Measurements from ENCODE around the gene ZNRF3.

DNA sequence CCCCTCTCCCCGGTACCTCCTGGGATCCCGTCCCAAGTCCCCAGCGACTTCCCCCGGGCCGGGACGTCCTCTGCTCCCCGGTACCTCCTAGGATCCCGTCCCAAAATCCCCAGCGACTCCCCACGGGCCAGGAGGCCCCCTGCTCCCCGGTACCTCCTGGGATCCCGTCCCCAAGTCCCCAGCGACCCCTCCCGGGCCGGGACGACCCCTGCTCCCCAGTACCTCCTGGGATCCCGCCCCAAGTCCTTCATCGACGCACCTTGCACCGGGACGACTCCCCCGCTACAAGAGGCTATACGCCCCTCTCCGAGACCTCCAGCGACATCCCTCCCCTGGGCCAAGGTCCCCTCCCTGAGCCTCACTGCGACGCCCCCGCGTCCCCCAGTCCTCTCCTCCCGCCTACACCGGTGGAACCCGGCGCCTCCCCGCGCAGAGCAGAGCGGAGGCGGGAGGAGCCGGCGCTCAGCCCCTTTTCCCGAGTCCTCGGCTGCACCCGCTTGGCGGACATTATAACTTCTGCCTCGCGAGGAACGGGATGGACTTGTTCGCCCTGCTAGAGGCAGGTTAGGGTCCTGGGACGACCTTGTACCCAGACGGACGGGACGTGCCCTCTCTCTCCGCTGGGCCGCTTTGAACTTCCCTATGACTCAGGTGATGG lies 190.4 kb downstream of the ZNRF3 start:
- TF ChIP-seq ZC3H10 (CRISPR knock-in tag; IDR thresholded peaks at IDR 0.05), result no peak
- no peak for TF ChIP-seq PATZ1 (CRISPR knock-in tag; IDR thresholded peaks at IDR 0.05; ENCODE audit: borderline replicate concordance)
- TF ChIP-seq ARNTL (CRISPR knock-in tag; IDR thresholded peaks at IDR 0.05; ENCODE audit: borderline replicate concordance, low read depth), result no peak
- TF ChIP-seq TSHZ2 (CRISPR knock-in tag; IDR thresholded peaks at IDR 0.05), result no peak
- TF ChIP-seq ZFP3 (CRISPR knock-in tag; IDR thresholded peaks at IDR 0.05), result no peak
- no peak for TF ChIP-seq RARB (CRISPR knock-in tag; IDR thresholded peaks at IDR 0.05)
- TF ChIP-seq PPARA (CRISPR knock-in tag; IDR thresholded peaks at IDR 0.05; ENCODE audit: borderline replicate concordance), result no peak
- no peak for TF ChIP-seq TOX (CRISPR knock-in tag; IDR thresholded peaks at IDR 0.05; ENCODE audit: borderline replicate concordance)
- TF ChIP-seq ESRRG (CRISPR knock-in tag; IDR thresholded peaks at IDR 0.05), result no peak

Measured in SK-N-SH treated with all-trans-retinoic acid at 6 μM for 48 hours (cell line).